ENCODE data around the gene AFG1L.
"Not testable (repeated sequence)": the region's sequence is repeated elsewhere in the genome, so short reads cannot be mapped to it uniquely, and the experiment has no call there.

Gene AFG1L

DNA sequence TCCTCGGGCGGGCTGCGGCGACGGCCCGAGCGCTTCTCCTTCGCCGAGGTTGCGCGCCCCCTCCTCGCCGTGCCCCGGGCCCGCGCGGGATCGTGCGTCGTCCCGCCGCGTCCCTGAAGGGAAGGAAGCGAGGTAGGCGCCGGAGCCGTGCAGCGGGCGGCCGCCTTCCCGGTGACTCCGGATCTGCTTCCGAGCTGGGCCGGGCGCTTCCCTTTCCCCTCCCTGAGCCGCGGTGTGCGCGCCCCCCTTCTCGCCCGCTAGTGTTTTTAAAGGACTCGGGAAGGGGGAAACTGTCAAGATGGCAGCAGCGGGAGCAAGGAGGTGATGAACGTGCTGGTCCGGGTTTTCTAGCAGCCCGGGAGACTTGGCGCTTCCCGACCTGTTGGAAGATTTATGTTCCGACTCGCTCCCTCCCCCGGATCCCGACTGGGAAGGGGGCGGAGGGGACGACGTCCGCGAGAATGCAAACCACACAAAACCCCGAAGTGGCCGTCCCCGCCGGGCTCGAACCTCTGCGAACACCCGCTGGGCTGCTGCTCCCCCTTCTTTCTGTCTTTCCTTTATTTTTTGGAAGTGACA is 265.1 kb downstream of the AFG1L start:
- Mint-ChIP-seq H3K9me3 (no peaks in the 10 kb centered on the region), H3K4me3 (peak overlapping the region; percentile 90), H3K27ac (peak overlapping the region; percentile 87), H3K36me3 (ENCODE audit: low read depth) (peaks cover 17% of the 10 kb centered on the region), H3K4me1 (ENCODE audit: low read depth) (peaks cover 43% of the 10 kb centered on the region), H3K27me3 (peaks cover 14% of the 10 kb centered on the region)
- DNase-seq, result no peak

DNA sequence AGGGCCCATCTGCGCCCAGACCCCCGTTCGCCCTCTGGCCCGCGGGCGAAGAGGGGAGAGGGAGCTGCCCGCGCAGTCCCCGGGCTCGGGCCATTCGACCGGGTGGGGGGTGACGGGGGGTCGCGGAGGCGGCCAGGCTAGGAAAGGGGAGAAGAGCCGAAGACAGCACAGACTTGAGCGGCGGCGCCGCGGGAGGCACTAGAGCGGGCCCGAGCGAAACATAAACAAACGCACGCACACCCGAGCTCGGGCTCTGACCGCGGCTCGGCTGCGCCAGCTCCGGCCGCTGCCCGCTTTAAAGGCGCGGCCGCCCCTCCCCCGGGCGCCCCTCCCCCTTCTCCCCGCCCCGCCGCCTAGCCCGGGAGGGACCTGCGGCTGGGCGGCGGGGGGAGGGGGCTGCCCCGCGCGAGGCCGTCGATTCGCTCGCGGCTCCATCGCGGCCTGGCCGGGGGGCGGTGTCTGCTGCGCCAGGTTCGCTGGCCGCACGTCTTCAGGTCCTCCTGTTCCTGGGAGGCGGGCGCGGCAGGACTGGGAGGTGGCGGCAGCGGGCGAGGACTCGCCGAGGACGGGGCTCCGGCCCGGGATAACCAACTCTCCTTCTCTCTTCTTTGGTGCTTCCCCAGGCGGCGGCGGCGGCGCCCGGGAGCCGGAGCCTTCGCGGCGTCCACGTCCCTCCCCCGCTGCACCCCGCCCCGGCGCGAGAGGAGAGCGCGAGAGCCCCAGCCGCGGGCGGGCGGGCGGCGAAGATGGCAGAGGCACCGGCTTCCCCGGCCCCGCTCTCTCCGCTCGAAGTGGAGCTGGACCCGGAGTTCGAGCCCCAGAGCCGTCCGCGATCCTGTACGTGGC is 265.8 kb downstream of the AFG1L start, which contains the start of gene FOXO3:
FOXO3 (plus strand) TSS at position 455 of the 846 bp plus-strand sequence; CDS start at position 747, 292 bp downstream.
- DNase-seq, result peak; percentile 78
- Mint-ChIP-seq H3K27me3 (peaks cover 14% of the 10 kb centered on the region), H3K9me3 (no peaks in the 10 kb centered on the region), H3K4me3 (peak within 1 kb of the TSS; percentile 90), H3K36me3 (ENCODE audit: low read depth) (peaks cover 17% of the 10 kb centered on the region), H3K27ac (peak within 1 kb of the TSS; percentile 87), H3K4me1 (ENCODE audit: low read depth) (peaks cover 51% of the 10 kb centered on the region)

DNA sequence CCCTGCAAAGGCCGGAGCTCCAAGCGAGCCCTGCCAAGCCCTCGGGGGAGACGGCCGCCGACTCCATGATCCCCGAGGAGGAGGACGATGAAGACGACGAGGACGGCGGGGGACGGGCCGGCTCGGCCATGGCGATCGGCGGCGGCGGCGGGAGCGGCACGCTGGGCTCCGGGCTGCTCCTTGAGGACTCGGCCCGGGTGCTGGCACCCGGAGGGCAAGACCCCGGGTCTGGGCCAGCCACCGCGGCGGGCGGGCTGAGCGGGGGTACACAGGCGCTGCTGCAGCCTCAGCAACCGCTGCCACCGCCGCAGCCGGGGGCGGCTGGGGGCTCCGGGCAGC is 266.4 kb downstream of the AFG1L start:
- H3K4me3 Mint-ChIP-seq, H3K9me3 Mint-ChIP-seq, DNase-seq, H3K27ac Mint-ChIP-seq: not testable (repeated sequence)
- peaks cover 57% of the 10 kb centered on the region for H3K4me1 Mint-ChIP-seq (ENCODE audit: low read depth)
- peaks cover 14% of the 10 kb centered on the region for H3K27me3 Mint-ChIP-seq
- H3K36me3 Mint-ChIP-seq (ENCODE audit: low read depth), result peaks cover 21% of the 10 kb centered on the region

DNA sequence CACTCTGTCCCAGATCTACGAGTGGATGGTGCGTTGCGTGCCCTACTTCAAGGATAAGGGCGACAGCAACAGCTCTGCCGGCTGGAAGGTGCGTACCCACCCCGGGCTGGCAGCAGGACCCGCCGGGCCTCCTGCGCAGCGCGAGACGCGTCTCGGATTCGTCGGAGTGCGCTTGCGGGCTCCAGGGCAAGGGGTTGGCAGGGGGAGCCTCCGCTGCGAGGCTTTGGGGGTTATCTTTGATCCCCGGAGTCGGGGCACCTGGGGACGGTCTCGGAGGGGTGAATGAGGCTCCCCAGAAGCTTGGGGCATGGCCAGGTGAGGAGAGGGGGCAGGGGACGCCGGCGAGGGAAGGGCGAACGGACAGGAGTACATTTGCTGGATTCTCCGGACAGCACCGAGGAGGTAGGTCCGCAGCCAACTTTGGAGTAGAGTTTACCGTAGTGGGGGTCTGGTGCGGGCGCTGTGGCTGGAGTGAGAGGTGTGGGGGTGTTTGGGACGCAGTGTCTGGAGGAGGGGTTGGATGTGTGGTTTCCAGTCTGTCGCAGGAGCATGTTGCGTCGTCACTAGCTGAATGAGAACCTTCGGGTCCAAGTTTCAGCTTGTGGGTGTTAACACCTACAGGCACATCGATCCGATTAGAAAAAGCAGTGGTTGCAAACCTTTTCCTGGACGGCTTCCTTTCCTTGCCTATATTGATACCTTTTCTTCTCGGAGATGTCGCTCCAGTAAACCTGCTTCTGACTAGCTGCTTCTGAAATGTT is 267.1 kb downstream of the AFG1L start:
- Mint-ChIP-seq H3K4me3 (peak overlapping the region; percentile 66), H3K9me3 (no peaks in the 10 kb centered on the region), H3K27ac (peak overlapping the region; percentile 57), H3K4me1 (ENCODE audit: low read depth) (peaks cover 57% of the 10 kb centered on the region), H3K27me3 (peaks cover 10% of the 10 kb centered on the region), H3K36me3 (ENCODE audit: low read depth) (peaks cover 21% of the 10 kb centered on the region)
- no peak for DNase-seq

- Mint-ChIP-seq H3K27ac (no peak overlapping the region), H3K4me3 (peak overlapping the region; percentile 66), H3K4me1 (ENCODE audit: low read depth) (peaks cover 56% of the 10 kb centered on the region), H3K27me3 (peaks cover 10% of the 10 kb centered on the region), H3K9me3 (no peaks in the 10 kb centered on the region), H3K36me3 (ENCODE audit: low read depth) (peaks cover 27% of the 10 kb centered on the region)
- DNase-seq, result no peak
Measured at GRCh38 chr6:108562503-108562993, 267.7 kb downstream of the AFG1L start.

DNA sequence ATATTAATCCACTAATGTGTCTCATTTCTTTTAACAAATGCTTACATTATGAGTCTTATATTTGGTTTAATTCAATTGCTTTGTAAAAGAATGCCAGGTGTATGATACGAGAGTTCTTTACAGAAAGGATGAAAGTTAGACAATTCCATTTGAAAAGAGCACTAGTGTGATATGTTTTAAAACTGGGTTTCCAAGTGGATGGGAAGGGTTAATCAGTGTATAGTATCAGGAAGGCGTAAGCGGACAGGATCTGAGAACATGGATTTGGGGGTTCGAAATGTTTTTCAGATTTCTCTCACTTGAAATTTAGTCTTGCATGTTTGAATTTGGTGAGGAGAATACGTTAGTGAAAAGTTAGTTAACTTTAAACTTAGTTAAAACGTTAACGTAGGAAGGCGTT is 268.4 kb downstream of the AFG1L start:
- Mint-ChIP-seq H3K36me3 (ENCODE audit: low read depth) (peaks cover 31% of the 10 kb centered on the region), H3K4me3 (no peak overlapping the region), H3K27ac (no peak overlapping the region), H3K27me3 (peaks cover 10% of the 10 kb centered on the region), H3K9me3 (no peaks in the 10 kb centered on the region), H3K4me1 (ENCODE audit: low read depth) (peaks cover 60% of the 10 kb centered on the region)
- DNase-seq, result no peak

DNA sequence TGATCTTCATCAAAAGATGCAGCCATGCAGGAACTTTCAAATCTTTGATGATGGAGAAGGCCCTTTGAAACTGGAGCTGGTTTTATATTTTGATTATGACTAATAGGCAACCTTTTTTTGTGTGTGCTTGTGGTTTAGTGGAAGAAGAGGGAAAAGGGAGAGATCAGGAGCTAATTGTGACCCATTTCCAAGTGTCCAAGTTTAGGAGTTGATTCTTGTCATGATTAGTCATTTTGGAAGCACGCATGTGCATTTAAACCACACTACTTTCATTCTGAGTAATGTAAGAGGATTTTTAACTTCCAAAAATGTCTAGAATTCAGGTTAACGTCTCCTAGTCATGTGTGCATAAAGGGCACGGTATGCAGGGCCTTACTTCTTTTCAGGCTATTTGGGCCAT is 269.3 kb downstream of the AFG1L start:
- Mint-ChIP-seq H3K4me1 (ENCODE audit: low read depth) (peaks cover 68% of the 10 kb centered on the region), H3K27me3 (peaks cover 10% of the 10 kb centered on the region), H3K4me3 (peak overlapping the region; percentile 6), H3K27ac (peak overlapping the region; percentile 89), H3K9me3 (no peaks in the 10 kb centered on the region), H3K36me3 (ENCODE audit: low read depth) (peaks cover 36% of the 10 kb centered on the region)
- no peak for DNase-seq

- Mint-ChIP-seq H3K27ac (peak overlapping the region; percentile 89), H3K36me3 (ENCODE audit: low read depth) (peaks cover 42% of the 10 kb centered on the region), H3K4me1 (ENCODE audit: low read depth) (peaks cover 72% of the 10 kb centered on the region), H3K27me3 (peaks cover 10% of the 10 kb centered on the region), H3K4me3 (peak overlapping the region; percentile 37), H3K9me3 (no peaks in the 10 kb centered on the region)
- DNase-seq, result no peak
Measured at GRCh38 chr6:108565091-108565766, 270.4 kb downstream of the AFG1L start.

DNA sequence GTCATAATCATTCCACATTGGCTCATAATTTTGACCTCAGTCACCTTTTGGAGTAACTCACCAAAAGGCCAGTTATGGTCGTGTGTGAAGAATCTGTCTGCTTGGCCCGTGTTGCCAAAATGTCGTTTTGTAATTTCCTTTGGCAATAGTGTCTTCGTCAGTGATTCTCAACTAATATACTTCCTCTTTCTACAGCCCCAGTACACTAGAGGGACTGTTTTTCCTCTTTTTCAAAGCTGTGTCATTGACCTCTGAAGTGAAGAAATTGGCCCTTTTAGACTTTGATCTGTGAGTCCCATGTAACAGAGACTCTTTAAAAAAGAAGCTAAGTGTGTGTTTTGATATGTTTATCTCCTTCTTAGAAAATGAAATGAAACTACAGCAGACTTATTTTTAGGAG is 271.0 kb downstream of the AFG1L start:
- Mint-ChIP-seq H3K9me3 (no peaks in the 10 kb centered on the region), H3K27me3 (peaks cover 10% of the 10 kb centered on the region), H3K36me3 (ENCODE audit: low read depth) (peaks cover 47% of the 10 kb centered on the region), H3K27ac (peak overlapping the region; percentile 89), H3K4me3 (peak overlapping the region; percentile 37), H3K4me1 (ENCODE audit: low read depth) (peaks cover 72% of the 10 kb centered on the region)
- DNase-seq, result no peak

DNA sequence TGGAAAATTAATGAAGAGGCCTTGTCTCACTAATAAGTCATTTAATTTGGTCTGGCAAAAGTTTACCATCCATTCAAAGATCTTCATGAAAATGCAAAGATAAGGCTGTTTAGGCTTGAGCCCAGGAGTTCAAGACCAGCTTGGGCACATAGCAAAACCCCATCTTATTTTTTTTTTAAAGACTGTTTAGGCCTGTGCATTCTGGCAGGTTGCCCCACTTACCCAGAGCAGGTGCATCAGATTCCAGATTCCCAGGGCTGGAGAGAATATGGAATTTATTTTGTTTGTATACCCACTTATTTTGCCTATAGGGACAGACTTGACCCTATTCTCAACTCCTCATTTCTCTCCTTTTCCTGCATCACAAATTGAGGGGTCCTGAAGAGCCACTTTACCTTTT is 271.6 kb downstream of the AFG1L start:
- H3K4me3 Mint-ChIP-seq, result no peak overlapping the region
- H3K27ac Mint-ChIP-seq, result peak overlapping the region; percentile 89
- H3K36me3 Mint-ChIP-seq (ENCODE audit: low read depth), result peaks cover 52% of the 10 kb centered on the region
- H3K27me3 Mint-ChIP-seq, result peaks cover 10% of the 10 kb centered on the region
- H3K4me1 Mint-ChIP-seq (ENCODE audit: low read depth), result peaks cover 72% of the 10 kb centered on the region
- H3K9me3 Mint-ChIP-seq, result no peaks in the 10 kb centered on the region
- DNase-seq, result no peak

DNA sequence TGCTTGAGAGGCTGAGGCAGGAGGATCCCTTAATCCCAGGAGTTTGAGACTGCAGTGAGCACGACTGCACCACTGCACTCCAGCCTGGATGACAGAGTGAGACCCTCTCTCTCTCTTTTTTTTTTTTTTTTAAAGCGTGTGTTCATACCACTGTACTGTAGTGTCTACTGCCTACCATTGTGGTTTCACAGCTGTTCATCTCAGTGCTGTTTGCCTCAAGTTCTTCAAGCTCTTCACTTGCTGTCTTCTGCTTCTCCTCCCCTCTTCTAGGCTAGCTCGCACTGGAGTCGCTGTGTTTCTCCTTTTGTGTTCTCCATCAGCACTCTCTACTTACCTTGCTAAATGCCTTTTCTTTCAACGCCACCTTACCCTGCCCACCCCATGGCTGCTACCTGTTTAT is 273.2 kb downstream of the AFG1L start:
- Mint-ChIP-seq H3K9me3 (no peaks in the 10 kb centered on the region), H3K27ac (no peak overlapping the region), H3K4me1 (ENCODE audit: low read depth) (peaks cover 58% of the 10 kb centered on the region), H3K36me3 (ENCODE audit: low read depth) (peaks cover 47% of the 10 kb centered on the region), H3K27me3 (no peaks in the 10 kb centered on the region), H3K4me3 (no peak overlapping the region)
- no peak for DNase-seq

- Mint-ChIP-seq H3K27me3 (no peaks in the 10 kb centered on the region), H3K4me1 (ENCODE audit: low read depth) (peaks cover 54% of the 10 kb centered on the region), H3K9me3 (no peaks in the 10 kb centered on the region), H3K27ac (no peak overlapping the region), H3K4me3 (no peak overlapping the region), H3K36me3 (ENCODE audit: low read depth) (peaks cover 47% of the 10 kb centered on the region)
- DNase-seq, result no peak
Measured at GRCh38 chr6:108568551-108569305, 273.9 kb downstream of the AFG1L start.

DNA sequence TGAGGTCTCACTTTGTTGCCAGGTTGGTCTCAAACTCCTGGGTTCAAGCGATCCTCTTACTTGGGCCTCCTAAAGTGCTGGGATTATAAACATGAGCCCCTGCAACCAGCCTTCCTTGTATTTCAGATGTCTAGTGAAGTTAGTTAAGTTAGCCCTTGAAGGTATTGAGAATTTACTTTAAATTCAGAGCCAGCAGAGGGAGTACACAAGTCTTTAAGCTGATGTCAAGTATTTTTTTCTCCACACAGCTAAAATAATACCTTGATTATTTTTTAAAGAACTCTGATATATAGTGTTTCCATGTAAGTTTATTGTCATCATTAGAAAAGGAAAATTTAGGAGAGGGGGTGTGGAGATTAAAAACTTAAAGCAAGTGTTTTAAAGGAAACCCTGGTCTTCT is 275.7 kb downstream of the AFG1L start:
- DNase-seq, result no peak
- H3K27ac Mint-ChIP-seq, result no peak overlapping the region
- no peaks in the 10 kb centered on the region for H3K27me3 Mint-ChIP-seq
- H3K36me3 Mint-ChIP-seq (ENCODE audit: low read depth), result peaks cover 47% of the 10 kb centered on the region
- H3K4me3 Mint-ChIP-seq, result no peak overlapping the region
- H3K4me1 Mint-ChIP-seq (ENCODE audit: low read depth), result peaks cover 50% of the 10 kb centered on the region
- H3K9me3 Mint-ChIP-seq, result no peaks in the 10 kb centered on the region

Data from activated T-cell treated with anti-CD3 and anti-CD28 coated beads, Interleukin-2, amount 50 U/mL, for 24 hours (primary cell).